NCI-H2196 treated with DMSO at 0.1 percent for 48 hours (cell line): ENCODE results near the gene TVP23A.
"Not testable (repeated sequence)": the region's sequence is repeated elsewhere in the genome, so short reads cannot be mapped to it uniquely, and the experiment has no call there.

Source experiments
- DNase-seq: peaks from one replicate; lab custom pipeline; 2025; ENCODE audit not compliant: unreplicated experiment; lab: John Stamatoyannopoulos, UW

The TVP23A gene

DNA sequence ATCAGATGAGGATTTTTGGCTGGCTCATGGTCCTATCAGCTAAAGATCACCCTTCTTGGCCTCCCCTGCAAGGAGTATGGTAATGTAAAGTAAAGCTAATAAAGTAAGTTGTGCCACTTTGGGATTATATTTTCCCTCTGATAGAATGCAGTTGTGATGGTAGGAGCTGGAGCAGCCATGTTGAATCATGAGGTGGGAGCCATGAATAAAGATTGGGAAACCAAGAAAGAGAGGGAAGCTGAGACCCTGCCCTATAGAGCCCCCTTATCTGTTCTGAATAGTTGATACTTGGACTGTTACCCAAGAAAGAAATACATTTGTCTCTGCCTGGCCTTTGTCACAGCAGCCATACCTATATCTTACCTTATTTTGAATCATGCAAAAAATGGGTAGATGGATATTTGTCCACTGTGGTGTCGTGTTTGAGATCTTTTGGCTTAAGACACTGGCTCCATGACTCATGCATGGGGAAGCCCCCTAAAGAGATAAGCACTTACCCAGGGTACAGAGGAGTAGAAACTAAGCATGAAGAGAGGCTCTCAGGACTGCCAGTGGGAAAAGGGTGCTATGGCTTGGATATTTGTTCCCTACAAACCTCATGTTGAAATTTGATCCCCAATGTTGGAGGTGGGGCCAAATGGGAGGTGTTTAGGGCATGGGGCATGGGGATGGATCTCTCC lies 17.7 kb upstream of the TVP23A start:
- no peak for DNase-seq

GRCh38 chr16:10835281-10835931 lies 16.8 kb upstream of the TVP23A start:
- no peak for DNase-seq

DNA sequence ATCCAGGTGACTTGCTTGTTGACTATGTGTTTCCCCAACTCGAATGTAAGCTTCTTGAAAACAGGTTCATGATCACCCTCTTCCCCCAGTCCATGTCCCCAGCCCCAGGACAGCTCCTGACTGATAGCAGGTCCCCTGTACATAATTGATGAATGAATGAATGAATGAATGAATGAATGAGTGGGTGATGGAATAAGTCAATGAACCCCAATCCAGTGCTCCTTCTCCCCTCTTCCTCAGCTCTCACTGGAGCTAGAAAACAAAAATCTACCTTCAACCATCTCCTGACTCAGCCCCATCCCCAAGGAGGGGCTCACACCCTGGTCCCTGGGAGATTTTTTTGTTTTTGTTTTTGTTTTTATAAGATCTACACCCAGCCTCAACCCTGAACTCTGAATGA lies 16.2 kb upstream of the TVP23A start:
- DNase-seq: no peak

GRCh38 chr16:10834130-10834529 lies 15.5 kb upstream of the TVP23A start:
- no peak for DNase-seq

GRCh38 chr16:10833271-10833670 lies 14.7 kb upstream of the TVP23A start:
- DNase-seq: no peak

DNA sequence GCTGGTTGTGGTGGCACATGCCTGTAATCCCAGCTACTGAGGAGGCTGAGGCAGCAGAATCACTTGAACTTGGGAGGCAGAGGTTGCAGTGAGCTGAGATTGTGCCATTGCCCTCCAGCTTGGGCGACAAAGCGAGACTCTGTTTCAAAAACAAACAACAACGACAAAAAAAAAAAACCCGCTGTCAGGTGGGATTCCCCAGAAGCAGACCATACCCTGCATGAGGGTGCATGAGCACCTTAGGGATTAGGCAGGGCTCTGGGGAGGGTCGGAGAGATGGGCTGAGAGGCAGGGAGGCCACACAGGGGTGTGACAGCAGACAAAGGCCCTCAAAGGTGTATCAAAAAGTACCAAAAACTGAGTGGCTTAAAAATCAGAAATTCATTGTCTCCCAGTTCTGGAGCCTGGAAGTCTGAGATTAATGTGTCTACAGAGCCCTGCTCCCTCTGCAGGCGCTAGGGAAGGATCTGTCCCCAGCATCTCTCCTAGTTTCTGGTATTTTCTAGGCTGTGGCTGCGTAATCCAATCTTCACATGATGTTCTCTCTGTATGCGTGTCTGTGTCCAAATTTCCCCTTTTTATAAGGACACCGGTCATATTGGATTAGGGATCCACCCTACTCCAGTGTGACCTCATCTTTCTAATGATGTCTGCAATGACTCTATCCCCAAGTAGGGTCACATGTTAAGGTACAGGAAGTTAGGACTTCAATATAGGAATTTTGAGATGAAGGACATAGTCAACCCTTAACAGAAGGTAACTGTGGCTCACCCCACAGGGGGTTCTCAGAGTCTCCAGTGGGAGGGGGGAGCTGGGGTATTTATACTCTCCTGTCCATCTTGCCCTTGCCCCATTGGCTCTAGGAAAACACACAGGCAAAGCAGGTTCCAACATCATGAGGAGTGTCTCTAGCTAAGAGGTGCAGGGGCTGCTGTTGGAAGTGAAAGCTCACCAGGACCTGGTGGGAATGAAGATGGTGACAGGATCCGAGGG lies 13.6 kb upstream of the TVP23A start:
- no peak for DNase-seq

- DNase-seq: not testable (repeated sequence)
These were observed 11.6 kb upstream of the TVP23A start for GRCh38 chr16:10830240-10830639.

GRCh38 chr16:10829390-10830098 lies 10.9 kb upstream of the TVP23A start:
- not testable (repeated sequence) for DNase-seq

- DNase-seq: peak; percentile 84
These were observed 10.3 kb upstream of the TVP23A start for GRCh38 chr16:10828851-10829366.

GRCh38 chr16:10827691-10828341 lies 9.2 kb upstream of the TVP23A start:
- DNase-seq: no peak

GRCh38 chr16:10824111-10824893 lies 5.7 kb upstream of the TVP23A start:
- DNase-seq: no peak

GRCh38 chr16:10822702-10823101 lies 4.1 kb upstream of the TVP23A start:
- DNase-seq: no peak

- no peak for DNase-seq
These were observed 2.0 kb upstream of the TVP23A start for GRCh38 chr16:10820546-10820945.

- no peak for DNase-seq
These were observed 1.1 kb downstream of the TVP23A start for GRCh38 chr16:10817514-10817913.

GRCh38 chr16:10813099-10813455 lies 5.5 kb downstream of the TVP23A start:
- no peak for DNase-seq

DNA sequence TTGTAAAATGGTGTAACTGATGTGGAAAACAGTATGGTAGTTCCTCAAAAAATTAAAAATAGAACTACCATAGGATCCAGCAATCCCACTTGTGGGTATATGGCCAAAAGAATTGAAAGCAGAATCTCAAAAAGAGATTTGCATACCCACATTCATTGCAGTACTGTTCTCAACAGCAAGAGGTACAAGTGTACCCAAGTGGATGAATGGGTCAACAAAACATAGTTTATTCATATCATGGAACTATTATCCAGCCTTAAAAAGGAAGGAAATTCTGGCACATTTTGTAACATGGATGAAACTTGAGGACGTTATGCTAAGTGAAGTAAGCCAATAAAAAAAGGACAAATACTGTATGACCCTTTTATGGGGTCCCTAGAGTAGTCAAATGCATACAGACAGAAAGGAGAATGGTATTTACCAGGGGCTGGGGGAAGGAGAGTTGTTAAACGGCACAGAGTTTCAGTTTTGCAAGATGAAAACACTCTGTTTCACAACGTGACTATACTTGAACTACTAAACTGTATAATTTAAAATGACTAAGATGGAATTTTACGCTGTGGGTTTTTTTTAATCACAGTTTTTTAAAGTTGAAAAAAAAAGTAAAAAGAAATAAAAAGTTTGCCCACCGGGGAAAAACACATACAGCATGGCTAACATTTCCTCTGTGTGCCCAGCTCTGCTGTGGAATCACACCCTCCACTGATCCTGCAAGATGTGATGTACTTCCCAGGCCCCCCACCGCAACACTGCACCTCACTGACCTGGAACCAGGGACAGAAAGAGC lies 6.1 kb downstream of the TVP23A start:
- no peak for DNase-seq

- DNase-seq: no peak
These were observed 8.9 kb downstream of the TVP23A start for GRCh38 chr16:10809706-10810105.

- no peak for DNase-seq
These were observed 9.7 kb downstream of the TVP23A start for GRCh38 chr16:10808850-10809249.

- DNase-seq: no peak
These were observed 10.4 kb downstream of the TVP23A start for GRCh38 chr16:10808218-10808617.
